Limb (tissue), 2 donors: Measurements from ENCODE around the gene NUDCD2.
A peak's percentile ranks its signal among the peaks of the same experiment; 100 is the strongest.
"Not testable (repeated sequence)": the region's sequence is repeated elsewhere in the genome, so short reads cannot be mapped to it uniquely, and the experiment has no call there.

ENCODE experiments used
- DNase-seq, 2 donors: peaks; one replicate each; pipeline ENCODE4 v3.0.0-alpha.2; 2016; ENCODE audit errors: extremely low spot score in 2 of 2

NUDCD2 gene

DNA sequence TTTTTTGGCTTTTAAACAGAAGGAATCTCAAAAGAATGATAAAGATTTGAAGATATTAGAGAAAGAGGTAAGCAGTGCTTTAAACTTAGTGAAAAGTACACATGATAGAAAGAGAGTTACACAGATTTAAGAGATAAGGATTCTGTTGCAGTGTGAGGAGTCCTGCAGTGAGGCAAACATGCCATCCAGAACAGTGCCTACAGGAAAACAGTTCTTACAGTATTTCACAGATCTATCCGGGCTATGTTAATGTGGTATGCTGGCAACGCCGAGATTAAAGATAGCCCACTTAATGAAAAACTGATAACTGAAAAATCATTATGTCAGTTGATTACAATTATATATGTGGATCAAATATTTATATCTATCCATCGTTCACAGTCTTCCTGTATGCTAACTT, 7.8 kb upstream of the NUDCD2 start:
- no peak for DNase-seq

GRCh38 chr5:163463063-163463435, 3.1 kb upstream of the NUDCD2 start:
- DNase-seq: no peak

- no peak for DNase-seq
These were observed 765 bp upstream of the NUDCD2 start, which contains the start of gene HMMR for GRCh38 chr5:163460562-163461171. HMMR (plus strand) TSS chr5:163460632; CDS start chr5:163460693, 61 bp downstream.

- DNase-seq: no peak
These were observed 462 bp downstream of the NUDCD2 start for GRCh38 chr5:163459462-163459818.

- DNase-seq: no peak
These were observed 1.0 kb downstream of the NUDCD2 start for GRCh38 chr5:163458778-163459385.

GRCh38 chr5:163456840-163457239, 3.1 kb downstream of the NUDCD2 start:
- no peak for DNase-seq

- DNase-seq: no peak
These were observed 3.8 kb downstream of the NUDCD2 start for GRCh38 chr5:163456029-163456589.

- DNase-seq: not testable (repeated sequence)
These were observed 4.5 kb downstream of the NUDCD2 start for GRCh38 chr5:163455406-163455805.

DNA sequence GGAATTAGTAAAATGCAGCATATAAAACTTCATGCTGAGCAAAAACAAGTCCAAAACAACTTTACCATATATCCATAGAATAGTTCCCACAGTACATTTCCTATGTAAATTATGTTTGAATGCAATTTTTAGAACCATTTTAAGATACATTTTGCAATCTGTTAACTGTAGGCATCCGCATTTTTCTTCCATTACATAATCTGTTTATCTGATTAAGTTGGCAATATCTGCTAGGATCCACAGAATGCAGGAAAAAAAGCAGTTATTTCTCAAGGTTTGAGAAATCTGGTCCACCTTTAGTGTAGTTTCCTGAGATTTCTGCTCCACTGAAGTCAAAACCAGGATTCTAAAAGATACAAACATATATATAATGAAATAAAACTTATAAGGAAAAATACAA, 6.2 kb downstream of the NUDCD2 start:
- DNase-seq: no peak

- no peak for DNase-seq
These were observed 8.4 kb downstream of the NUDCD2 start for GRCh38 chr5:163451489-163451888.

- no peak for DNase-seq
These were observed 11.4 kb downstream of the NUDCD2 start for GRCh38 chr5:163448491-163448890.

DNA sequence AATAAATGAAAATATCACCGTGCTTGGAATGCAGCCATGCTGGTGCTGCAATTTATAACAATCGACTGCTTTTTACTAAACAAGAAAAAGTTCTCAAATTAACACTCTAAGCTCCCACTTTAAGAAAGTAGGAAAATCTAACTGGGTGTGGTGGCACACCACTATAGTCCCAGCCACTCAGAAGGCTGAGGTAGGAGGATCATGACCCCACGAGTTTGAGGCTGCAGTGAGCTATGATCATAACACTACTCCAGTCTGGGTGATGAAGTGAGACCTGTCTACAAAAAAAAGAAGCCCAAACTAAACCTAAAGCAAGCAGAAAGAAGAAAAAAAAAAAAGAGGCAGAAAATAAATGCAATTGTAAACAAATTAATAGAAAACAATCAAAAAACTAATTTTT, 12.0 kb downstream of the NUDCD2 start:
- DNase-seq: no peak

DNA sequence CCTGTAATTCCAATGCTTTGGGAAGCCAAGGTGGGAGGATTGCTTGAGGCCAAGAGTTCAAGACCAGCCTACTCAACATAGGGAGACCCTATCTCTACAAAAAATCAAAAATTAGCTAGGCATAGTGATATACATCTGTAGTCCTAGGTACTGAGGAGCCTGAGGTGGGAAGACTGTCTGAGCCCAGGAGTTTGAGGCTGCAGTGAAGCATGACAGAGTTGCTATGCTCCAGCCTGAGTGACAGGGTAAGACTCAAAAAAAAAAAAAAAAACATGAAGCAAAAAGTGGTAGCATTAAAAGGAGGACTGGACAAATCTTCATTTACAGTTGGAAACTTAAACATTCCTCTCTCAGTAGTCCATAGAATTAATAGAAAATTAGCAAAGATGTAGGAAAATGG, 12.7 kb downstream of the NUDCD2 start:
- no peak for DNase-seq

DNA sequence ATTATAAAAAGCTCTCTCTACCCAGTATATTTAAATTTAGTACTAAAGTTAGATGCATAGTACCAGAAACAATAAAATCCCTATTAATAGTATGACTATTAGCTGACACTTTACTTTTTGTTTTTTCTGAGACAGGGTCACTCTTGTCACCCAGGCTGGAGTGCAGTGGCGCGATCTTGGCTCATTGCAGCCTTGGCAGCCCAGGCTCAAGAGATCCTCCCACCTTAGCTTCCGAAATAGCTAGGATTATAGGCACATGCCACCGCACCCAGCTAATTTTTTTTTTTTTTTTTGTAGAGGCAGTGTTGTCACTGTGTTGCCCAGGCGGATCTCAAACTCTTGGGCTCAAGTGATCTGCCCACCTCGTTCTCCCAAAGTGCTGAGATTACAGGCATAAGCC, 14.6 kb downstream of the NUDCD2 start:
- no peak for DNase-seq

DNA sequence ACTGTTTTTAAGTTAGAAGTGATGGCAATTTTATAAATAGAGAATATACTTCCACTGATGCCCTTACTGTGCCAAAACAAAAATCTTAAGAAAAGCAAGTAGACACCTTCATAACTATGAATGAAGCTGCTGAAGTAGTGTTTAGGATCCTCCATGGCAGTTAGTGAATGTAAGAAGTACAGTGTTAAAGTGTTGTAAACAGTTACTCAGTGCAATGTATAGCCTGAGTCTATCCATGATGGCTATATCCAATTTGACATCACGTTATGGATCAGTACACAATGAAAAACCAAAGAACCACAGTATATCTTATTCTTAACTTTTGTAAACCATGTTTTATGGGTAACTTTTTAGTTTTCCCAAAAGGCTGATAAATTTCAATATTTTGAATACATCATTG, 15.4 kb downstream of the NUDCD2 start:
- no peak for DNase-seq

GRCh38 chr5:163440954-163441353, 18.9 kb downstream of the NUDCD2 start:
- DNase-seq: no peak

- DNase-seq: no peak
These were observed 20.8 kb downstream of the NUDCD2 start for GRCh38 chr5:163439092-163439425.

GRCh38 chr5:163437309-163438182, 22.4 kb downstream of the NUDCD2 start, which contains the start of gene CCNG1:
CCNG1 (plus strand) TSS chr5:163437595; CDS start chr5:163439257, 1,662 bp downstream.
- DNase-seq: peak; percentile 93 to 96

GRCh38 chr5:163437011-163437308, 22.9 kb downstream of the NUDCD2 start:
- no peak for DNase-seq

GRCh38 chr5:163436515-163436914, 23.4 kb downstream of the NUDCD2 start:
- DNase-seq: no peak

DNA sequence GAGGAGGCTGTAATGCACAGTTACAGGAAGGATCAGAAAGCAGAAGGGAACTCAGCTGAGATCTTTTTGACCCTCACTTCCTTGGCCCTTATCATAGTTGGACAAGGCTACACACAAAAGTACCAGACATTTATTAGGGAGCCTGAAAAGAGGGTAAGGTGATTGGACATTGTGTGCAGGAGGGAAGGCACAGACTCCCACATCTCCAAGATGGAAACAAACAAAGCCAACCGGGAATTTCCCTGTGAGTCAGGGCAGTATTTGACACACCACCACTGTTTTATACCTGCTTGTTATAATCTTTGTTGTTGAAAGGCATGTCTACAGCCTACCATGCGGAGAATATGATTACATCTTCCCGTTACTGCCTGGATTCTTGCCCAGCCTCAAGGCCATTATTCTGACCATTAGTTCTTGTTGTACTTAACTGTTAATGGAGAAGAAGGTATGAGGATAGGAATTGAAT, 25.5 kb downstream of the NUDCD2 start:
- DNase-seq: no peak

DNA sequence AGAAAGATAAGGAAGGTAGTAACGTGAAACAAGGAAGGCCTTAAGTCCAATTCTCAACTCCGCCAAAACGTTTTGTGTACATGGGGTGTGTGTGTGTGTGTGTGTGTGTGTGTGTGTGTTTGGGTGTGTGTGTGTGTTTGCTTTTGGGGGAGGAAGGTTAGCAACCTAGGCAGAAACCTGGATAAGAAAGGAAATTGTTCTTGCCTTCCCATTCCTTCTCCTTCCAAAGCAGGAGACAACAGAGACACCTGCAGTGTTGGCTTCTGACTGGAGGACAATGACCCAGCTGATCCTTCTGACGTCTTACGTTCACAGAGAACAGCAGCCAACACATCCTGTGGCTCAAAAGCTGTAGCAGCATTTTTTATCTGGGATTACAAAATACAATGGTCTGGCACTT, 26.6 kb downstream of the NUDCD2 start:
- no peak for DNase-seq
